Measurements from ENCODE around the gene LRRC7.

The LRRC7 gene

DNA sequence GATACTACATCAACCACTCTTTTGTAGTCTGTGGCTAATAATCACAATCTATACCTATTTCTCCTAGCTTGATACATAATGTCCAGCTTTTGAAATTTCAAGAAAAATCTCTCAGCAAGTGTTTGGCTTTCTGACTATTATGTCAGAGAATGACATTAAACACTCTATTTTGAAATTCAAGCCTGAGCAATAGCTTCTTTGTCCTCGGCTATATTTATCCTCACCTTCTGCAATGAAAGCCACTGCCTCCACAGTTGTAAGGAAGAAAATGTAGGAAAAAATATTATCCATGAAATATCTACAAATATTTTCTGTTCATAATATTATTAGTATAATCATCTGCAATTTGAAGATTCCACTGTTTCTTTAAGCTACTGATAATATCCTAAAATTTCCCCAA lies 22.1 kb downstream of the LRRC7 start:
- no peak for DNase-seq (ENCODE audit: low read depth)

DNA sequence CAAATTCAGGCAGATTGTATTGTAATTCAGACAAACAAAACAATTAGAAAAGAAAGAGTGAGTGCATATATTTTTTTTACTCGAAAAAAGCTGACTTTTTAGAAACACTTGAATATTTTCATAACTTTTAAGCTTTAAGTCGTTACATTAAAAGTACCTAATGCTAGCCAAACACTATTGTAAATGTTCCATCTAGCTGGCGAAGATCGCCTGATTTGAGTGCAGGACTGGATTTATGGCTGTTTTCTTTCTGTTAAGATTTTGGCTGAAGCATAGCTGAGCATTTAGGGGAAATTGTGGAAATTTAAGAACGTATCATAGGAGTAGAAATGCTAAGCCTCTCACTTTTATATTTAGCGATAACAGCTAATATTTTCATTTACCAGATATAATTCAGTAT lies 24.6 kb downstream of the LRRC7 start:
- DNase-seq (ENCODE audit: low read depth): no peak

DNA sequence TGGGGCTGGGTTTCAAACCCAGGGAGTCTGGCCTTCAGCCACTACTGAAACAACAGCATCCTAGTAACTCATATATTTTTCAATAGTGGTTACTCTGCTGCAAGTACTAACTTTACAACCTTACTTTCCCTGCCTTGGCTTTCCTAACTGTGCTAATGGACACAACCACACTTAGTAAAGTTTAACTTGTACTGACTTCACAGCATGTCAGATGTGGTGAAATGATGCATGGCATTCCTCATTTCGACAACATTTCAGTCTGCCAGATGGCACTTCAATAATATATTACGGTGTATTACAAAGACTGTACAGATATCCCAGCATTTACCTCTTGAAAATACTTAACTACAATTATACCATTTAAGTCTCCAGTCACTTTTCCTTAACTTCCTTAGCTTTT lies 27.8 kb downstream of the LRRC7 start:
- no peak for DNase-seq (ENCODE audit: low read depth)

DNA sequence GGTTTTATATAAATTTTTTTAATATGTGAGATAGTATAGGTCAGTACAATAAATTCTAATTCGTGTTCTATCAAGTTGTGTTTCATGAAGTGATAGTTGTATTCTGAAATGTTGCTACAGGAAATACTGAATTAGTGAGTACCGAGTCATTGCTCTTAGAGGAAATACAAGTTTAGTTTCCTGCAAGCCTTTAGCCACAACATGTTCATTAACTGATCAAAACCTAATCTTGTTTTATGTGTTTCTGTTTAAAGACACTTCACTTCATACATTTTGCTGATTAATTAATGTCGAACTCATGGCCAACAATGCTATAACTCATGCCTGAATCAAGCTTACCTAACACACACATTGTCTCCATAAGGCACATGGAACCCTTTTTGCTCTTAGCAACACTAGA lies 43.6 kb downstream of the LRRC7 start:
- DNase-seq (ENCODE audit: low read depth): no peak

DNA sequence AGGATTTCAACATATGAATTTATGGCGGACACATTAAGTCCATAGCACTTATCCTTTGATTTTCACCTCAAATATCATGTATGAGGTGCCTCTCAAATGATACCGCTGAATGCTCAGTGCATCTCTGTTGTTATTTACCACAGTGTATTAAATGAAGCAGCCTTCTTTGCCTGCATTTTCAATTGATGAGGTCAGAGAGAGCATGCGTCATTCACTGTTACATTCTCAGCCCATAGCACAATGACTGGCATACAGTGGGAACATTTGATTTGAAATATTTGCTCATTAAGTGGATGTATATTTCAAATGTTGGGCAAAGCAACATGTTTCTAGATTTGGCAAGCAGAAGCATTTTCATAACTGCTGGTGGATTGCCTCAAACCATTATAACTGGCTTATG lies 45.7 kb downstream of the LRRC7 start:
- no peak for DNase-seq (ENCODE audit: low read depth)

DNA sequence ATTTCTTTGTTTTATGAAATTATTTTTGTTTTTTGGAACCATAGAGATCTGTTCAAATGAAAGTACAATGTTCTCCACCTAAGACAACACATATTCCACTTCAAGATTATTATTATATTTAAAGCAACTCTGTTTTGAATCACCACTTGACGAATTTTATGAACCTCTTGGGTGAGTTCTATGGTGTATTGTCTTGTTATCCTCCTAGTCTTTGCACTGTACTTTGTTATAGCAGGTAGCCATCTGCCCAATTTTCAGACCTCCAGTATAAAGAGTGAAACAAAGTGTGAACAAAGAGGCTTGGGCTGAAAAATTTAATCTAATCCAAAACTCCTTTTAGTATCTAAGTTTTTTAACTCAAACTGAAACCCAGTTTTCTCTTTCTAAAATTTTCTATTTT lies 71.0 kb downstream of the LRRC7 start:
- no peak for DNase-seq (ENCODE audit: low read depth)

DNA sequence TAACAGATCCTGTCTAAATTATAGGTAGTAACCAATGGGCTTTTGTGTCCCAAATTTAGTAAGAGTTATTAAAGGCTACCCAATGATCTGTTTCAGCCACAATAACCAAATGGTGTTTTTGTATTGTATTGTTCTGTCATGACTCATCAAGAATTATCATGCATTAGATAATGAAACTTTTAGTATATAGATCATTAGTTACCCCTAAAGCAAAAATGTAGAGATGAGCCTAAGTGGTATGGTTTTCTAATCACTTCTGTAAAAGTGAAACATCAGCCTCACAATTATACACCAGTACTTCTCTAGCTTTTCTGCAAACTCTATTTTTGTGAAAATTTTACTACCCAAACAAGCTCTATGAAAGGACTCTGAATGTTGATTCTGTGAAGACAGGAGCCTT lies 71.4 kb downstream of the LRRC7 start:
- DNase-seq (ENCODE audit: low read depth): no peak

DNA sequence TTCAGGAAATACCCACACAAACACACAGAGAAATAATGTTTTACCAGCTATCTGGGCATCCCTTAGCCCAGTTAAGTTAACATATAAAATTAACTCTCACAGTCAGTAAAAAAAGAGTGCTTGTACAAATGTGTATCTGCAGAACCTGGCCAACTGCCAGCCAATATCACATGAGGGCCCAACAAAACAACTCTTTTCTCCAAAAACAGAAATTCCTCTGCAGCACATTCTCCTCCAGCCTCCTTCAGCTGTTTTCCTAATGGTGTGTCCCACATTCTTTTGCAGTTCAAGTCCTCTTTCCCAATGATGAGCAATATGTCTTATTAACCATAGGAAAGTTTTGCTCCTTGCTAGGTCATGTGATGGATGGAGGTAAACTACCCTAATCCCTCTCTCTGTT lies 75.5 kb downstream of the LRRC7 start:
- DNase-seq (ENCODE audit: low read depth): no peak

DNA sequence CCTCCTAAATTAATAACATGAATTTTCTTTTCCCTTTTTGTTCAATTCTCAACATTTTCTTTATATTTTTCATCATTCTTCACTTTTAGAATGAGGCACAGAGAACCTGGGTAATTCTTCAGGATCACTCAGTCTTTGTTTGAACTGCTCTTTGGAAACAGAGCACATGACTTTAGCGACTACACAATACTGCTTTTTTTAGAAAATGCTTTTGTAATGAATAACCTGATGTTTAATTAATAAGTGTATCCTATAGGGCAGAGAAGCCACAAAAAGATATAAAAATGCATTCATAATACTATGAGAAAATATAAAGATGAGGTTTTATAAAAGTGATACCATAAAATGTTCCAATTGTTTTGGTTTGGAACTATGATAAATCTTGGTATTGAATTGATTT lies 77.8 kb downstream of the LRRC7 start:
- no peak for DNase-seq (ENCODE audit: low read depth)

DNA sequence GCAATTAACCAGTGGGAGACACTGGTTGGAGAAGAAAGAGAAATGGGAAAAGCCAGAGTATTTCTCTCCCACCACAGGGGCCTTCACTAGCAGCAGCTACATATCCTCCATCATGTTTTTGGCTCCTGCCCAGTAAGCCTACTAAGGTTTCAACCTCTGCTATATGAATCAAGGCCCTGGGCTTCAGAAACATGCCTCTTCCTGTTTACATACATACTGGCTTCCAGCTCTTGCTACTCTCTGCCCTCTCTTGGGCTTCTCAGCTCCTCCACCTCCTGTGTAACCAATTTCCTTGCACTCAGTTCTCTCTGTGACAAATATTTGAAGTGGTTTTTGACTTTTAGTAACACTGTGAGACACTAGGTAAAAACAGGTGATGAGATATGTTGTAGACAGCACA lies 80.8 kb downstream of the LRRC7 start:
- DNase-seq (ENCODE audit: low read depth): no peak

DNA sequence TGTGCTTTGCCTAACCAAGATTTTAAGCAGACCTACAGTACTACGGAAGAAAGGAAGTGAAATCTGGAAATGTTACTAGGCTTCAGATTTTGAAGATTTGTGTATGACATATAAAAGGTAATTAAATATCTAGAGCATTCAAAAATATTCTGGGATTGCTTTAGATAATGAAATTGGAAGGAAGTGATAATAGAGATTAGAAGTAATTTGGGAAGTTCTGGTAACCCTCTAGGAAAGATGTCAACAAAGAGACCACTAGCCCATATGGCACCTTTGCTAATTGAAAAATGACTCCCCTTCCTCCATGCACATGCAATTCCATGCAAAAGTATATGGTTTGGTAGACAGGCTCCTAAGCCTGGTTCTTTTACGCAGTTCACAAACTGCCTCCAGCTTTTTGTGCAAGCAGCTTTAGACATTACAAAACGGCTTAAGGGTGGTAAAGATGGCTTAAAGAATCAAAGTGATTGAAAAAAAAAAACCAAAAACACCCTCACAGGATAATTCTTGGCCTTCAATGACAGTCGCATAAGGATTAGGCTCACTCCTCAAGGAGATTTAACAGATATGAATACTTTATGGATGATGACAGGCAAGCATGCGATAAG lies 81.8 kb downstream of the LRRC7 start:
- no peak for DNase-seq (ENCODE audit: low read depth)

DNA sequence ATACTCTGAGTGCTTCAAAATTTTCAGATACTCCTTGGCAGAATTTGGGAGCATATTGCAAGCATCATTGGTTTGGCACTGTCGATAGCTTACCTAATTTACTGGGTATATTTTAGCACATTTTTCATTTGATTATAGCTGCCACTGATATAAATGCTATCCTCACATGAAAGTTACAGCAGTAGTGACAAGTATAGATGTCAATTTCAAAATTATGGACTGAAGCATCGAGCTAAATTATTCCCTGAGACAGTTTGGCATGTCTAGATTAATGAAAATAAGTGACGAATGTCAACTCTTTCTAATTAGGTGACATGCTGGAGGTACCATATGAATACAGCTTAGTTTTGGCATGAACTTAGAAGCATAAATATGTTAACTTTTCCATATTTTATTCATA lies 83.1 kb downstream of the LRRC7 start:
- no peak for DNase-seq (ENCODE audit: low read depth)

DNA sequence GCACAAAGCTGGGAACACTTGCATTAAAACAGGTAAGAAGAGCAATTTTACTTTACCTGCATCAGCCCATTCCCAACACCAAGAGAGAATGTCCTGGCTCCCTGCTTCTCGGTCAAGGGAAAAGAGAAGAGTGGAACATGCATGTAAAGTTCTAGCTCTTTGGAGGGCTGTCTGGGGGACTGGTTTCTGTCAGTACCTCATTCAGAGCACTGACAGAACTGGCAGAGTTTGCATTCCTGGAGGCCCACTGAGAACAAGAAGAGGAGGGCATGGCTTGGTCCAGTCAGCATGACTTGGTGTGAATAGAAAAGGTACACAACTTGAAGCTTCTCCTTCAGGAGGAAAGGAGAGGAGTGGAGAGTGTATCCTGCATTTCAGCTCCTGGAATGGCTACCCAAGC lies 83.9 kb downstream of the LRRC7 start:
- no peak for DNase-seq (ENCODE audit: low read depth)

DNA sequence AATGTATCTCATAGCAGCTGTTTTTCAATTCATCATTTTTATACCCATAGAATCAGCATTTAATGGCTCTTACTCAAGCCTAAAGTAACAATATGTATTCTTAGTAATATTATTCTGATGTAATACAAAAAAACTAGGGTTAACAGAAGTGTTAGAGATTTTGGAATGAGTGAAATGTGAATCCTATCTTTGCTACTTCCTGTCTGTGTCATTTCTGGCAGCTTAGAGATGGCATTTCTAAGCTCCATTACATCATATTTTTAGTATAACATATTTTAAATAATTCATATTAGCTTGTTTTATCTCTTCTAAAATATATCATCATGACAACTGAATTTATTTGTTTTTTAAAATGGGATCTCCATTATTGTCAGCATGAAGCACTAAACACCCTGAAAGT lies 90.2 kb downstream of the LRRC7 start:
- no peak for DNase-seq (ENCODE audit: low read depth)

DNA sequence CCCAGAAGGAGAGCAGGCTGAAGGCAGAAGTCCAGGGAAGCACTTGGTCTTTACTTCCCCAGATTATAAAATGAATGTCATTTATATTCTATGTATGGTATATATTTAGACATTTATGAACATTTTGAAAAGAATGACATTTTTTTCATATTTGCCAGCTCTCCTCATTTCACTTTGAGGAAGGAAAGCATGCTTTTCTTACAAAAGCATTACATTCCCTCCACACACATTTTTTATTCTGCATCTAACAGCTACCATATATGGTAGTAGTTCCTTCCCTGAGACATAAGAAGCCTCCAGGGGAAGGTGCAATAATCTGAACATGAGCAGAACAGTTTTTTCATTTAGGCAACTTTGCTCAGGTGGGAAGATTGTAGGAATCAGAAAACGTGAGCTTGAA lies 94.0 kb downstream of the LRRC7 start:
- DNase-seq (ENCODE audit: low read depth): no peak

DNA sequence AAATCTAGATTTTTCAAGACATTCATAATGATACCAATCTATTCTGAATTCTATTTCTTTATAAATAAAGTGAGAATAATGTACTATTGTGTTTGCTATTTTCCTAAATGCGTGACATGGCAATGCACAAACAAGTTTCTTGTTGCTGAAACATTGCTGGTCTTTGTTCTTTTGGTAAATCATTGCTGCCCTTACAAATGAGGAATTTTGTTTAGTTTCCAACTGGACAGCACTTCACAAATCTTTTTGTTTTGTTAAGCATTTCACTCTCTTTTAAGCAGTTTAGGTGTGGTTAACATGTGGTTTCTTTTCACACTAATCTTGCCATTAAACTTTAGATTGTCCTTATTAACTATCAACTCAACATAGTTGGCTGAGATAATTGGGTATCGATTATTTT lies 94.6 kb downstream of the LRRC7 start:
- DNase-seq (ENCODE audit: low read depth): no peak

DNA sequence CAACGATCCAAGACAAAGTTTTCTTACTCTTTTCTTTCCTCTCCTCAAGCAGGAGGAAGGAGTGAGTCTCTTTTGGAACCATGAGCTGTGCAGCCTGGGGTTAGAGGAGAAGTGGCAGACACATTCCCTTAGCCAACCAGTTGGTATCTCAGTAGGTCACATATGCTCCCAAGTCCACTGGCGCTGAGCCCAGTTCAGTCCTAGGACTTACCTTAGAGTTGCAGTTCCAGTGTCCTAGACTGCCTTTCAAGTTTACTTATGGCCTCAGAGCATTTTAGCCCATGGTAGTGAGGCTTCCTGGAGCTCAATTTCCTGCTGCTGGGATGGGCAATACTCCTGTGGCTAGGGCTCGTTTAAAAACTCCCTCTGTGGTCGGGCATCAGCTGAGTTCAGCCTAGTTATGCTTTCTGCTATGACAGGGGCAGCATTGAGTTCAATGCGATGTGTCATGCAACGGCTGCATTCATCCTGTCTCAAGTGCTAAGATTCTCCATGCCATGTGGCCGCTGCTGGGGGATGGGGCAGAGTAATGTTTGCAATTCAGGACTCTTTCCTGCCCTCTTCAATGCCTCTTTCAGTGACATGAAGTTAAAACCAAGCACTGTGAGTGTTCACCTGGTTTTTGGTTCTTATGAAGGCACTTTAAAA lies 103.8 kb downstream of the LRRC7 start:
- no peak for DNase-seq (ENCODE audit: low read depth)

DNA sequence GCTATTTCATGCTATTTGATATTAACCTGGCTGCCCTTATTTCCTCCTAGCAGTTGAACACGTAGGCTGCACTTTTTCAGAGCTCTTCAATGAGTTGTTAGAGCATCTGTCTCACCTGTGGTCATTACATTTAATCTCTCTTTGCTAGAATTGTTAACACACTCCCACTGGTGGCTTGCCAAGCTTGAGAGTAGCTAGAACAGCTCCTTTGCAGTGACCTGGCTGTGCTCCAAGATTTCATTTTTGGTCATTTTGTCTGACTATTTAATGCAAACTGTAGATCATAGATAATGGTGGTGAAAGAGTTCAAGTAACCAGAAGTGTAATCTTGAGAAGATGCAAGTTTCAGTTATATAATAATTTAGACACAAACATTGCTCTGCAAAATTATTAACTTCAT lies 105.6 kb downstream of the LRRC7 start:
- DNase-seq (ENCODE audit: low read depth): no peak

DNA sequence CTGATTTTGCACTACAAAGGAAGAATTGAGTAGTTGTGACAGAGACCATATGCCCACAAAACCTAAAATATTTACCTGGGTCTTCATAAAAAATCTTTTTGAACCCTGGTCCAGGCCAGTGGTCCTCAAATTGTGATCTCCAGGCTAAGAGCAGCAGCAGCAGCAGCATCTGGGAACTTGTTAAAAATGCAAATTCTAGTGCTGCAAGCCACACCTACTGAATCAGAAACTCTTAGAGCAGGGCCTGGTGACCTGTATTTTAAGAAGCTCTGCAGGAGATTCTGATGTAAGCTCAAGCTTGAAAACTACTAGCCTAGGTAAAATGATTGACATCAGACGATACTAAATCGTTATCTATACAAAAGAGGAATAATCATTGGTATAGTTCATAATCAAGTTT lies 112.2 kb downstream of the LRRC7 start:
- DNase-seq (ENCODE audit: low read depth): no peak

DNA sequence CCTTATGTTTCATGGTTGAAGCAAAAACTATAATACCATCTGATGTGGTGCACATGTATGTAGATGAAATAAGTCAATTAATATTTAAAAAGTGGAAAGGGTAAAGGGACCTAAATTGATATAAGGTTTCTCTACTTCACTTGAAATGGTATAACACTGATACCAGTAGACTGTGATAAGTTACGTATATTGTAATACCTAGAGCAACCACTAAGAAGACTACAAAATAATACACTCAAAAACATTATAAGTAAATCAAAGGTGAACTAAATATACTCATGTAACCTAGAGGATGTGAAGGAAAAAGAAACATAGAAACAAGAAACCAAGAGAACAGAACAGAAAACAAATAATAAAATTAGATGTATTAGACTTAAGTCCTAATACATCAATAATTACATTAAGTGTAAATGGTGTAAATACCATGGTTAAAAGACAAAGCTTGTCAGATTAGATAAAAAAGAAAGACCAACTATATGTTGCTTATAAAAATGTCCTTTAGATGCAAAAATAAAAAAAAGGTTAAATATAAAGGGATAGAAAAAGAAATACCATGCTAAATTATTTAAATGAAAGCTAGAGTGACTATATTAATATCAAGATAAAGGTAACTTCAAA lies 118.8 kb downstream of the LRRC7 start:
- DNase-seq (ENCODE audit: low read depth): no peak

DNA sequence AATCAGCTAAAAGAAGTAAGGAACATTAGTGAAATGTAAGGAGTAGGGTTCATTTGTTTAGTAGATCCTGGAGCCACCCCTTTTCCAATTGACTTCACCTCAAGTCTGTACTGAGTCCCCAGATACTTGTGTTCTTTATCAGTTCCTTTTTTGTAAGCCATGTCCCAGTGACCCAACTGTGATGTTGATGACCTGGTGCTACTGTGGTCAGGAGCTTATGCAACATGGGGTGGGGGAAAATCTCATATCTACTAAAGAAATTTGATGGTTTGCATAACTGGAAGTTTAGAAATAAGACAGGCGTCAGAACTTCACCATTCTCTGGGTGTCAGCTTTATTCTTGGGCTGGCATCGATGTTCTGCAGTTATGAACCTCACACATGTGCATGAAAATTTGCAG lies 120.5 kb downstream of the LRRC7 start:
- DNase-seq (ENCODE audit: low read depth): no peak

DNA sequence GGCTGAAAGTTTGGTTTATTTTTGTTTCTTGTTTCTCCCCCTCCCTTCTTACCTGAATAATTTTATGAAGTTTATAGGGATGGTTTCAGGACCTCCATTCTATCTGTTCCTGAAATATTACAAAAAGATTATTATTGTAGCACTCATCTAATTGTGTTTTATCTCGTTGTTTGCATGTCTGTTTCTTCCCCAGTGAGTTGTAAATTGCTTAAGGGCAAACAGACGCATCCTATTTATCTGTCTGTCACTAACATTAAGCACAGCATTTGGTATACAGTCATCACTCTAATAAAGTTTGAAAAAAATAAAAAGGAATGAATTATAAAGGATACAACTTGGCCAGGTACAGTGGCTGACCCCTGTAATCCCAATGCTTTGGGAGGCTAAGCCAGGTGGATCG lies 123.5 kb downstream of the LRRC7 start:
- no peak for DNase-seq (ENCODE audit: low read depth)

DNA sequence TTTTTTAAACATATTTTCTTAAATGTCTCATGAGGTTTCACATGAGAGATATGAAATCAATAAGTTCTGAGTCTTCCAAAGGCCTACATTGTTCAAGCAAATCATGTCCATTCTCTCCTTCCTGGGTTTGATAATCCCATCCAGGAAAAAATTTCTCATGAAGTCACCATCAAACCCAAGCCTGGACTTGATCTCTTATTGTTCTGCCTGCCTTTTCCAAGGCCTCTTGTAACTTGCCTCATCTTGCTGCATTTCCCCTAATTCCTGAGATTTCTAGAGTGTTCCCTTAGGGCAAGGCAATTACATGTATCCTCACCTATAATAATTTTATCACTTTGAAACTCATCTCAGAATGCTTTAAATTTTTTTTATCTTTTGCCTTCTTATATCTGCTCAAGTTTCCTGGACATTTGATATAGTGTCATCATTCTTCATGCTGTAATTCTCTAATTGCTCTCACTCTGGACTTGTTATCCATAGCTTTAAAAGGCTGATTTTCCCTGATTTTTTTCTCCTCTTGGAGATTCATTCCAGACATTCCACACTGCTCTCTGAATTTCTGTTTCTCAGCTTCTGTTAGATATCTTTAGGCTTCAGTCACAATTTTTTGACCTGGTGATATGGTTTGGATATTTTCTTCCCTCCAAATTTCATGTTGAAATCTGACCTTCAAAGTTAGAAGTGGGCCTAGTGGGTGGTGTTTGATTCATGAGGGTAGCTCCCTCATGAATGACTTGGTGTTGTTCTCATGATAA lies 126.4 kb downstream of the LRRC7 start:
- DNase-seq (ENCODE audit: low read depth): no peak

Measured in activated T-cell treated with anti-CD3 and anti-CD28 coated beads for 24 hours (primary cell).